ENCODE measurements around the gene SMAD6.

The SMAD6 gene

DNA sequence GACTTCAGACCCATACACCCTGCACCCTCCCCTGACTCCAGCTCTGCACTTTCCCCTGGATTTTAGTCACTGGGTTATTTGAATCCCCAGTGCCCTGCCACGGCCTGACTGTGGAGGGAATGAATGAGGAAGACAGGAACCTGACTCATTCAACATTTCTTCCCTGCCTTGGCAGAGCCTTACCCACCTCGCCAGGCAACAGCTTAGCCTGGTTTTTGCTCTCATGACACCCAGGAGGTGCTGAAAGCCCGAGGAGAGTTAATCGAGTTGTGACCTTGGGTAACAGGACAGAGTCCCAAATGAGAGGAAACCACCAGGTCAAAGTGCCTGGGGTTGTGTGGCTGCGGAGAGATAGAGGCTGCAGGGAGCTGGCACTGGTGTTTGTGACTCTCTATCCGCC is 128.3 kb downstream of the SMAD6 start:
- TF ChIP-seq, protein P1, sequence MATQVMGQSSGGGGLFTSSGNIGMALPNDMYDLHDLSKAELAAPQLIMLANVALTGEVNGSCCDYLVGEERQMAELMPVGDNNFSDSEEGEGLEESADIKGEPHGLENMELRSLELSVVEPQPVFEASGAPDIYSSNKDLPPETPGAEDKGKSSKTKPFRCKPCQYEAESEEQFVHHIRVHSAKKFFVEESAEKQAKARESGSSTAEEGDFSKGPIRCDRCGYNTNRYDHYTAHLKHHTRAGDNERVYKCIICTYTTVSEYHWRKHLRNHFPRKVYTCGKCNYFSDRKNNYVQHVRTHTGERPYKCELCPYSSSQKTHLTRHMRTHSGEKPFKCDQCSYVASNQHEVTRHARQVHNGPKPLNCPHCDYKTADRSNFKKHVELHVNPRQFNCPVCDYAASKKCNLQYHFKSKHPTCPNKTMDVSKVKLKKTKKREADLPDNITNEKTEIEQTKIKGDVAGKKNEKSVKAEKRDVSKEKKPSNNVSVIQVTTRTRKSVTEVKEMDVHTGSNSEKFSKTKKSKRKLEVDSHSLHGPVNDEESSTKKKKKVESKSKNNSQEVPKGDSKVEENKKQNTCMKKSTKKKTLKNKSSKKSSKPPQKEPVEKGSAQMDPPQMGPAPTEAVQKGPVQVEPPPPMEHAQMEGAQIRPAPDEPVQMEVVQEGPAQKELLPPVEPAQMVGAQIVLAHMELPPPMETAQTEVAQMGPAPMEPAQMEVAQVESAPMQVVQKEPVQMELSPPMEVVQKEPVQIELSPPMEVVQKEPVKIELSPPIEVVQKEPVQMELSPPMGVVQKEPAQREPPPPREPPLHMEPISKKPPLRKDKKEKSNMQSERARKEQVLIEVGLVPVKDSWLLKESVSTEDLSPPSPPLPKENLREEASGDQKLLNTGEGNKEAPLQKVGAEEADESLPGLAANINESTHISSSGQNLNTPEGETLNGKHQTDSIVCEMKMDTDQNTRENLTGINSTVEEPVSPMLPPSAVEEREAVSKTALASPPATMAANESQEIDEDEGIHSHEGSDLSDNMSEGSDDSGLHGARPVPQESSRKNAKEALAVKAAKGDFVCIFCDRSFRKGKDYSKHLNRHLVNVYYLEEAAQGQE (IDR thresholded peaks at IDR 0.05; ENCODE audit: insufficient read depth in 1 of 2, low read depth in 2 of 2, low read length in 2 of 2) = no peak
- TF ChIP-seq POLR2AphosphoS5 (IDR thresholded peaks at IDR 0.05; ENCODE audit: low read depth, low read length) = no peak
- no peak for TF ChIP-seq FOXP2 (optimal IDR thresholded peaks at IDR 0.05; ENCODE audit: borderline replicate concordance, extremely low read depth, extremely low read length, insufficient read depth)
- TF ChIP-seq SIN3A (IDR thresholded peaks at IDR 0.05; ENCODE audit: borderline replicate concordance, insufficient read depth, low read length) = no peak
- no peak for TF ChIP-seq TAF1 (IDR thresholded peaks at IDR 0.05; ENCODE audit: borderline replicate concordance, insufficient read depth, low read length)

DNA sequence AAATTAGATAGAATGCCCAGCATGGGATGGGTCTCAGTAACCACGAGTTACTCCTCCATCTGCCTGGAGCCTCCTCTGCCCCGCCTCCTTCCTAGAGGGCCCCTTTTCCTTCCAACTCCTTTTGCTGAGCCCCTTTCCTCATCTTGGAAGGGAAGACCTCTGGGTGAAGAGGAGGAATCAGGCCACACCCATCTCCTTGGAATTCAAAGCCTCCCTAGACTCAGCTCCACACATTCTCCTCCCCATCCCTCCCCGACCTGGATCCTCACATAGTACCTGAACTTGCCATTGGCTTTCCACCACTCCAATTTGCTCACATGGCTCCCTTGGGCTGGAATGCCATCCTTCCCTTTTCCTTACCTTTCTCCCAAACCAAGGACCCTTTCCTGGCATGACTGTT is 128.8 kb downstream of the SMAD6 start:
- no peak for TF ChIP-seq FOXP2 (optimal IDR thresholded peaks at IDR 0.05; ENCODE audit: borderline replicate concordance, extremely low read depth, extremely low read length, insufficient read depth)
- TF ChIP-seq TAF1 (IDR thresholded peaks at IDR 0.05; ENCODE audit: borderline replicate concordance, insufficient read depth, low read length) = no peak
- TF ChIP-seq SIN3A (IDR thresholded peaks at IDR 0.05; ENCODE audit: borderline replicate concordance, insufficient read depth, low read length) = no peak
- no peak for TF ChIP-seq POLR2AphosphoS5 (IDR thresholded peaks at IDR 0.05; ENCODE audit: low read depth, low read length)
- TF ChIP-seq, protein P1 (IDR thresholded peaks at IDR 0.05; ENCODE audit: insufficient read depth in 1 of 2, low read depth in 2 of 2, low read length in 2 of 2) = no peak

DNA sequence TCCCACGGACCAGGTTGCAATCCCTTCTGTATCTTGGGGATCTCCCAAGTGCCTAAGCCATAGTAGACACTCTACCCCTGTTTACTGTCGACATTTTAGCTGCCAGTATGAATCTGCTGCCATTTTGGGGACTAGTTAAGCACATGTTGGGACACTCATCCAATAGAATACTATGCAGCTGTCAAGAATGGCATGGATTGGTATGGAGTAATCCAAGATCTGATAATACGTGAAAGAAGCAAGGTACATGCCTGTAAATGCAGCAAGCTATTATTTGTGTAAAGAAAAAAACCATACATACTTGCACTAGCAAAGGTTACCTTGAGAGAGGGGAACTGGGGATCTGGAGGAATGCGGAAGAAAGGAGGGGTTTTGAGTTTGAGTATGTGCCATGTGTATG is 129.3 kb downstream of the SMAD6 start:
- TF ChIP-seq TAF1 (IDR thresholded peaks at IDR 0.05; ENCODE audit: borderline replicate concordance, insufficient read depth, low read length) = no peak
- TF ChIP-seq SIN3A (IDR thresholded peaks at IDR 0.05; ENCODE audit: borderline replicate concordance, insufficient read depth, low read length) = no peak
- no peak for TF ChIP-seq FOXP2 (optimal IDR thresholded peaks at IDR 0.05; ENCODE audit: borderline replicate concordance, extremely low read depth, extremely low read length, insufficient read depth)
- TF ChIP-seq, protein P1 (IDR thresholded peaks at IDR 0.05; ENCODE audit: insufficient read depth in 1 of 2, low read depth in 2 of 2, low read length in 2 of 2) = no peak
- no peak for TF ChIP-seq POLR2AphosphoS5 (IDR thresholded peaks at IDR 0.05; ENCODE audit: low read depth, low read length)

DNA sequence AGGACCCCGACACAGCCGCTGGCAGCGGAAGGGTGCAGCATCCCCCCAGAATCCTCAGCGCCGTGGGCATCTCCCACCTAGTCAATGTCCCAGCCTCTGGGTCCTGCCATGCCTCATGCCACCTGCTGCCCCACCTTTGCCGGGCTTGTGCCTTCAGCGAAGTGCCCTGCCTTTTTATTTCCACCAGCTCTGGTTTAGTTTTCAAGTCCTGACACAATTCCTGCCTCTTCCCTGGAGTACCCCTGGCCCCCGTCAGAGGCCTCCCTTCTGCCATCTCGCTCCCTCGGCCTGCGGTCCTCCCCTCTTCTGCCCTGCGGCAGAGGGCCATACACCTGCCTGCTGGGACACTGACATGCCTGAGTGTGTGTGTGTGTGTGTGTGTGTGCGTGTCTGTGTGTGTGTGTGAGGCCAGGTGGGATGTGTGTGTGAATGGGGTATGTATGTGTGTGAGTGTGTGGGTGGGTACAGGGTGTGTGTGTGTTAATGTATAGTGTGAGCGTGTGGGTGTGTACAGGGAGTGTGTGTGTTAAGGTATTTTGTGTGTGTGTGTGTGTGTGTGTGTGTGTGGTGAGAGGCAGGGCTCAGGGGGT is 129.9 kb downstream of the SMAD6 start:
- TF ChIP-seq FOXP2 (optimal IDR thresholded peaks at IDR 0.05; ENCODE audit: borderline replicate concordance, extremely low read depth, extremely low read length, insufficient read depth) = no peak
- no peak for TF ChIP-seq POLR2AphosphoS5 (IDR thresholded peaks at IDR 0.05; ENCODE audit: low read depth, low read length)
- TF ChIP-seq TAF1 (IDR thresholded peaks at IDR 0.05; ENCODE audit: borderline replicate concordance, insufficient read depth, low read length) = no peak
- TF ChIP-seq, protein P1 (IDR thresholded peaks at IDR 0.05; ENCODE audit: insufficient read depth in 1 of 2, low read depth in 2 of 2, low read length in 2 of 2) = no peak
- no peak for TF ChIP-seq SIN3A (IDR thresholded peaks at IDR 0.05; ENCODE audit: borderline replicate concordance, insufficient read depth, low read length)

Data from PFSK-1 (cell line).